Transverse colon (tissue), 4 donors: Measurements from ENCODE around the gene RUNX1.

Source experiments
- POLR2AphosphoS5 ChIP-seq, 3 donors: sonication (generic); formaldehyde crosslinking; IDR thresholded peaks; one replicate each; pipeline ENCODE4 v1.6.1; 2016; ENCODE audit warnings: antibody characterized with exemption in 3 of 3
- TF ChIP-seq, protein P1 (sequence below), 5 experiments: fragments of 200-600 bp in 3 of 5; fragments of 450-650 bp in 2 of 5; sonication (generic) in 3 of 5; IDR thresholded peaks; 1 replicate in 2 of 5; 2 replicates in 3 of 5; pipeline ENCODE4 v1.5.1; 2016 to 2017; ENCODE audit warnings: antibody characterized with exemption in 5 of 5, inconsistent platforms in 3 of 5, mild to moderate bottlenecking in 2 of 5, moderate library complexity in 1 of 5

GRCh38 chr21:35004314-35004713, 44.8 kb downstream of the RUNX1 start:
- TF ChIP-seq, protein P1, sequence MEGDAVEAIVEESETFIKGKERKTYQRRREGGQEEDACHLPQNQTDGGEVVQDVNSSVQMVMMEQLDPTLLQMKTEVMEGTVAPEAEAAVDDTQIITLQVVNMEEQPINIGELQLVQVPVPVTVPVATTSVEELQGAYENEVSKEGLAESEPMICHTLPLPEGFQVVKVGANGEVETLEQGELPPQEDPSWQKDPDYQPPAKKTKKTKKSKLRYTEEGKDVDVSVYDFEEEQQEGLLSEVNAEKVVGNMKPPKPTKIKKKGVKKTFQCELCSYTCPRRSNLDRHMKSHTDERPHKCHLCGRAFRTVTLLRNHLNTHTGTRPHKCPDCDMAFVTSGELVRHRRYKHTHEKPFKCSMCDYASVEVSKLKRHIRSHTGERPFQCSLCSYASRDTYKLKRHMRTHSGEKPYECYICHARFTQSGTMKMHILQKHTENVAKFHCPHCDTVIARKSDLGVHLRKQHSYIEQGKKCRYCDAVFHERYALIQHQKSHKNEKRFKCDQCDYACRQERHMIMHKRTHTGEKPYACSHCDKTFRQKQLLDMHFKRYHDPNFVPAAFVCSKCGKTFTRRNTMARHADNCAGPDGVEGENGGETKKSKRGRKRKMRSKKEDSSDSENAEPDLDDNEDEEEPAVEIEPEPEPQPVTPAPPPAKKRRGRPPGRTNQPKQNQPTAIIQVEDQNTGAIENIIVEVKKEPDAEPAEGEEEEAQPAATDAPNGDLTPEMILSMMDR (IDR thresholded peaks at IDR 0.05): no peak
- TF ChIP-seq POLR2AphosphoS5 (IDR thresholded peaks at IDR 0.05): no peak
